AG04449 (cell line): ENCODE data around the gene SNAPIN.
A peak's percentile ranks its signal among the peaks of the same experiment; 100 is the strongest.

ENCODE experiments used
- CTCF ChIA-PET: fragments of 350-600 bp; formaldehyde crosslinking; extraction: SDS; loops from one replicate; lab custom pipeline; 2021; ENCODE audit warnings: antibody characterized with exemption; lab: Yijun Ruan, JAX
- POLR2A ChIA-PET: fragments of 400-600, 350-600 bp; formaldehyde crosslinking; extraction: SDS; loops from one replicate; lab custom pipeline; 2020; ENCODE audit warnings: antibody characterized with exemption, inconsistent platforms; lab: Yijun Ruan, JAX
- DNase-seq: peaks from one replicate; pipeline ENCODE4 v3.0.0-alpha.2; 2010; ENCODE audit warnings: low read depth, low spot score
- H3K4me3 ChIP-seq: 2 replicates; pipeline ENCODE4 v1.5.1; 2011; ENCODE audit warnings: low read depth, mild to moderate bottlenecking, control low read depth, low read length
- TF ChIP-seq, protein P1 (sequence below): IDR thresholded peaks from one replicate; pipeline ENCODE4 v1.5.1; 2011; ENCODE audit warnings: mild to moderate bottlenecking, moderate library complexity, low read length, control low read depth, inconsistent platforms; ENCODE audit not compliant: insufficient read depth; ENCODE audit errors: missing control alignments

The SNAPIN gene

GRCh38 chr1:153649863-153650235 is 8.7 kb upstream of the SNAPIN start:
- DNase-seq: no peak
- ChIA-PET CTCF (interaction anchor here (0.6 to 2.4 kb wide), 2 partner anchors 12 to 77 kb away, joined by 3 to 14 read pairs; no protein-coding TSS in a partner anchor), POLR2A (interaction anchor here (1.4 kb wide), 1 partner anchor 11 kb away, joined by 3 read pairs; no protein-coding TSS in a partner anchor)
- H3K4me3 ChIP-seq: no peak overlapping the region
- TF ChIP-seq, protein P1, sequence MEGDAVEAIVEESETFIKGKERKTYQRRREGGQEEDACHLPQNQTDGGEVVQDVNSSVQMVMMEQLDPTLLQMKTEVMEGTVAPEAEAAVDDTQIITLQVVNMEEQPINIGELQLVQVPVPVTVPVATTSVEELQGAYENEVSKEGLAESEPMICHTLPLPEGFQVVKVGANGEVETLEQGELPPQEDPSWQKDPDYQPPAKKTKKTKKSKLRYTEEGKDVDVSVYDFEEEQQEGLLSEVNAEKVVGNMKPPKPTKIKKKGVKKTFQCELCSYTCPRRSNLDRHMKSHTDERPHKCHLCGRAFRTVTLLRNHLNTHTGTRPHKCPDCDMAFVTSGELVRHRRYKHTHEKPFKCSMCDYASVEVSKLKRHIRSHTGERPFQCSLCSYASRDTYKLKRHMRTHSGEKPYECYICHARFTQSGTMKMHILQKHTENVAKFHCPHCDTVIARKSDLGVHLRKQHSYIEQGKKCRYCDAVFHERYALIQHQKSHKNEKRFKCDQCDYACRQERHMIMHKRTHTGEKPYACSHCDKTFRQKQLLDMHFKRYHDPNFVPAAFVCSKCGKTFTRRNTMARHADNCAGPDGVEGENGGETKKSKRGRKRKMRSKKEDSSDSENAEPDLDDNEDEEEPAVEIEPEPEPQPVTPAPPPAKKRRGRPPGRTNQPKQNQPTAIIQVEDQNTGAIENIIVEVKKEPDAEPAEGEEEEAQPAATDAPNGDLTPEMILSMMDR: no peak

DNA sequence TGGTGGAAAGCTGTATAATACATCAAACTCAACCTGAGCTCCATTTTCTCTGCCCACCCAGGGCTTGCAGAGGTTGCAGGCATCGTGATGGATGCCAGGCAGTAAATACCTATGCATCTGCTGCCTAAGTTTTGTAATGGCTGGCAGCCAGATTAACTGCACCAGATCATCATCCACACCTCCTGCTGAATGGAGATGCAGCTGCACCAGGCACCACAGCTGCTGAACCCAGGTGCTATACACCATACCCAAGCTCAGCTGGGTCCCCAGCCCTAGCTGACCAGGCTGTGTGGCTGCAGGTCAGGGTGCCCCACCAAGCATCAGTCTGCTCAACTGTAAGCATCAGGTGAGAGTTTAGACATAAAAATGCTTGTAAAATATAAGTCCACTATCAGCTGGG is 6.7 kb upstream of the SNAPIN start:
- ChIA-PET POLR2A (interaction anchor here (0.6 to 1.8 kb wide), 3 partner anchors 12 to 24 kb away, joined by 3 to 6 read pairs (median 4); partner anchors contain the start of gene S100A13), CTCF (interaction anchor here (0.6 to 2.2 kb wide), 8 partner anchors 22 to 335 kb away, joined by 3 to 8 read pairs (median 3); partner anchors contain the start of genes RAB13 and S100A13)
- no peak overlapping the region for H3K4me3 ChIP-seq
- DNase-seq: no peak
- TF ChIP-seq, protein P1: no peak

GRCh38 chr1:153652805-153653500 is 5.5 kb upstream of the SNAPIN start:
- CTCF ChIA-PET: interaction anchor here (1.2 to 2.2 kb wide), 5 partner anchors 11 to 334 kb away, joined by 3 to 8 read pairs (median 5); partner anchors contain the start of genes RAB13 and S100A13

GRCh38 chr1:153655333-153655732 is 3.2 kb upstream of the SNAPIN start:
- TF ChIP-seq, protein P1: no peak
- ChIA-PET POLR2A (no interaction called here), CTCF (no interaction called here)
- H3K4me3 ChIP-seq: no peak overlapping the region
- DNase-seq: no peak

More at GRCh38 chr1:153652805-153653500, 5.5 kb upstream of the SNAPIN start:
- no peak overlapping the region for H3K4me3 ChIP-seq
- TF ChIP-seq, protein P1: no peak
- no peak for DNase-seq
- POLR2A ChIA-PET: interaction anchor here (0.5 to 1.8 kb wide), 3 partner anchors 19 to 345 kb away, joined by 4 to 6 read pairs (median 5); partner anchors contain the start of genes CHTOP and S100A13

GRCh38 chr1:153659175-153659534 is 652 bp downstream of the SNAPIN start:
- TF ChIP-seq, protein P1: no peak
- POLR2A ChIA-PET: interaction anchor here (1.1 to 3.6 kb wide), 2 partner anchors 19 to 32 kb away, joined by 4 to 11 read pairs; partner anchors contain the start of genes S100A1 and S100A13
- peak overlapping the region; percentile 92 for H3K4me3 ChIP-seq
- DNase-seq: no peak
- CTCF ChIA-PET: interaction anchor here (0.8 to 4.6 kb wide), 11 partner anchors 8 to 164 kb away, joined by 3 to 28 read pairs (median 5); no protein-coding TSS in a partner anchor

DNA sequence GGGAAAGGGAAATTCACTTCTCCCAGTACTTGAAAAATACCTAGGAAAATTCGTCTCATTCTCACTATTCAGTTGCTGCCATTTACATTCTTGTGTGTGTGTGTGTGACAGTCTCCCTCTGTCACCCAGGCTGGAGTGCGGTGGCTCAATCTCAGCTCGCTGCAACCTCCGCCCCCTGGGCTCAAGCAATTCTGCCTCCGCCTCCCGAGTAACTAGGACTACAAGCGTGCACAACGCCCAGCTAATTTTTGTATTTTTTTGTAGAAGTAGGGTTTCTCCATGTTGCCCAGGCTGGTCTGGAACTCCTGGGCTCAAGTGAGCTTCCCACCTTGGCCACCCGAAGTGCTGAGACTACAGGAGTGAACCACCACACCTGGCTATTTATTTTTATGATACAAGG is 1.2 kb downstream of the SNAPIN start:
- peak overlapping the region; percentile 92 for H3K4me3 ChIP-seq
- POLR2A ChIA-PET: interaction anchor here (1.1 to 3.6 kb wide), 2 partner anchors 20 to 32 kb away, joined by 4 to 11 read pairs; partner anchors contain the start of genes S100A1 and S100A13
- no peak for DNase-seq
- CTCF ChIA-PET: interaction anchor here (0.9 to 4.6 kb wide), 11 partner anchors 7 to 305 kb away, joined by 3 to 28 read pairs (median 4); no protein-coding TSS in a partner anchor
- TF ChIP-seq, protein P1: no peak
